HL-60/S4 treated with retinoic acid at 250 ng/mL for 4 days and 3 days (cell line): Measurements from ENCODE around the gene PDGFB.

ENCODE experiments used
- in situ Hi-C: fragments of 300-500 bp; cut with MboI; formaldehyde crosslinking; loops from 2 replicates; pipeline ENCODE4 v1.7.0; 2022; ENCODE audit warnings: low sequenced_read_pairs

PDGFB gene

DNA sequence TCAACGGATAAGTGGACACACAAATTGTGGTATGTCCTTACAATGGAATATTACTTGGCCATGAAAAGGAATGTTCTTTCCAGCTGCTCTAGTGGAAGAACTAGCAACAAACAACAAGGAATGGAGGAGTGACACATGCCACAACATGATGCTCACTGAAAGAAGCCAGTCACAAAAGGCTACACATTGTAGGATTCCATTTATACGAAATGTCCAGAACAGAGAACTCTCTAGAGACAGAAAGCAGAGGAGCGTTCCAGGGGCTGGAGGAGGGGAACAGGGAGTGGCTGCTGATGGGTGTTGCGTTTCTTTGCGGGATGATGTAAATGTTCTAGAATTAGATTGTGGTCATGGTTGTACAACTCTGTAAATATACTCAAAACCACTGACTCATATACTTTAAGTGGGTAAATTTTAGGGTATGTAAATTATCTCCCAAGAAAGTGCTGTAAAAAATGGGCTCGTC lies 32.4 kb upstream of the PDGFB start:
- in situ Hi-C loops = no loop called here

DNA sequence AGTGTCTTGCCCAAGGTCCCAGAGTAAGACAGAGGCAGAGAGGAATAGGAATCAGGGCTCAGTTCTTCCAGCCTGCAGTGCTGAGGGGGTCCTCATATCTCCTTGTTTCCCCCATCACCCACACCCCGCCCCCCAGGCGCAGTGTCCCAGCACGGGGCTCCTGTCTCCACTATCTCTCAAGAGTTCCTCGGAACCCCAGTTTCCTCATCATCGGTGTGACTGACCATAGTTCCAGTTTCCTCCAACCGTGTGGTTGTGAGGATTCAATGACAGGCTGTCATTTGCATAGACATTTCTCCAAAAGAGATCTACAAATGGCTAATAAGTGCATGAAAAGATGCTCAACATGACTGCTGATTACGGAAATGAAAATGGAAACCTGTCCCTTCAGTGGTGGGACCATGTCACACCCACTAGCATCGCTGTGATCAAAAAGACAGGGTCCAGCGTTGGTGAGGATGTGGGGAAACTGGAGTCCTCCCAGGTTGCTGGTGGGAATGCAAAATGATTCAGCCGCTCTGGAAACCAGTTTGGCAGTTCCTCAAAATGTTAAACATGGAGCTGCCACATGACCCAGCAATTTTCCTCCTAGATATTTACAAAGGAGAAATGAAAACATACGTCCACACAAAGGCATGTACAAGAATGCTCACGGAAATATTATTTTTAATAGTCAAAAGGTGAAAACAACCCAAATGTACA lies 31.8 kb upstream of the PDGFB start:
- in situ Hi-C loops = no loop called here

DNA sequence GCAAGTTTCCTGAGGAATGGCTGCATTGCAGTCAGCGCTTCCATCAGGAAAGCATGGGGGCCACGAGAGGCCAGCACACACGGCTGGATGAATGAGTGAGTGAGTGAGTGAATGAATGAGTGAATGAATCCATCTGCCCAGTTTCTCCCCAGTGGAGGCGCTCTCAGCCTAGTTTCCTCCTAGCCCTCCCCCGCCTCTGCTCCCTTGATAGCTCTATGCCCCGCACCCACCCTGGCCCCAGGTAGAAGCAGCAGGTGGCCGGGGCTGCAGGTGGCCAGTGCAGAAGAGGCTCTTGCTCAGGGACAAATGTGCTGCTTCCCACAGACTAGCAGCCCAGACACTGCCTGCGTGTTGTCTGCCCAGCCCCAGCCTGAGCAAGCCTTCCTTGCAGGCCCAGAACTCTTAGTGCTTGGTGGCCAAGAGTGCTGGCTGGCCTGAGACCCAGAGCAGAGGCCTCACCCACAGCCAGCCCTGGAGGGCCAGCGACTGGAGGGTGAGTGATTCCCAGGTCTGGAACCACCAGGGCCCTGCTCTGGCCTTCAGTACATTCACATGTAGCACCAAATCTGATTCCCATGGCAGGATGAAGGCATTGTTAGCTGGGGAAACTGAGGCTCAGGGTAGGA lies 31.1 kb upstream of the PDGFB start:
- in situ Hi-C loops = no loop called here

DNA sequence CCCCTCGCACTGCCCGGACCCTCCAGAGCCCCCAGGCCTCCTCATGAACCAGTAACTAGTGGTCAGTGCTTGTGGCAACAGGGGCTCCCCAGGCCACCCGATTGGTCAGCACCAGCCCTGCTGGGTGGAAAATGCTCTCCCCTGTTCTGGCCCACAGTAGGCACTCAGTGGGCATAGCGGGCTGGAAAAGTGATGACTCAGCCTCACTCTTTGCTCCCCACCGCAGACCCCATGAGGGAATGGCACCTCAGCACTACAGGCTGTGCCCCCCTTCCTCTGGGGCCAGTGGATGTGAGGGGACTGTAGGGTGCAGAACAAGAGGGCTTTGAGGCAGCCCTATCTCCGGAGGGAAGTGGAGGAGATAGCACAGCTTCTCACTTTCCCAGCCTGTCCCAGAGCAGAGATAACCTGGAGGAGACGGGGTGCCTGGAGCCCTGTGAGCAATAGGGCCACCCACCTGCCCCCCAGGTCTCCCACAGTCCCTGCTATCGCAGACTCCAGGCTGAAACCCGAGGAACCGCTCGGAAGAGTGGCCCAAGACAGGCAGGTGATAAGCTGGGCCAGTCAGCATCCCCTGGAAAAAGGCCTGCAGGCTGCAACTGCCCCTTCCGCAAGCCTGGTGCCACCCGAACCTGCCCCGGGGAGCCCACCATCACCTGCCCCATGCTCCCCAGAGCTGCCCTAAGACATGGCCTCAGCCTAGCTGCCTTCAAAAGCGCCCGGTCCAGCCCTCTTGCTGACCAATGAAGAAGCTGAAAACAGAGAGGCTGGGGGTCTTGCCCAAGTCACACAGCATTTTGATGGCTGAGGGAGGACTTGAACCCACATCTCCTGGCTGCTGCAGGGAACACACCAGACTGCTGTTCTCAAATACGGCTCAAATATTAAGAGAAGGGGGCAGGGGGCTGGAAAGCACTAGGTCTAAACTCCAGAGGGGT lies 29.4 kb upstream of the PDGFB start:
- in situ Hi-C loops = no loop called here

DNA sequence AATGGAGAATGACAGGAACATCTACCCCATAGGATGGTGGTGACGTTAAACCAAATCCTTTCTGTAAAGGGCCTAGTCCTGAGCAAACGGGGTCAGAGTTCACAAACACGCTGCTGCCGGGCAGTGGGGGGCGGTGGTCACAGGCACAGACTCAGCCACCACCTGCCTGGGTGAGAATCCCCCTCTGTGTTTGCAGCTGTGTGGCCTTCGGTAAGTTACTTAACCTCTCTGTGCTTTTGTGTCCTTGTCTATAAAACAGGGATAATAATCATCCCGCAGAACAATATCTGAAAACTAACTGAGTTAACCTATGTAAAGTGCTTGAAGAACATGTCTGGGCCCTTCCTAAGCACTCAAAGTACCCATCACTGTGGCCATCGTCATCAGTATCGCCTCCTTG lies 26.0 kb upstream of the PDGFB start:
- in situ Hi-C loops = no loop called here

DNA sequence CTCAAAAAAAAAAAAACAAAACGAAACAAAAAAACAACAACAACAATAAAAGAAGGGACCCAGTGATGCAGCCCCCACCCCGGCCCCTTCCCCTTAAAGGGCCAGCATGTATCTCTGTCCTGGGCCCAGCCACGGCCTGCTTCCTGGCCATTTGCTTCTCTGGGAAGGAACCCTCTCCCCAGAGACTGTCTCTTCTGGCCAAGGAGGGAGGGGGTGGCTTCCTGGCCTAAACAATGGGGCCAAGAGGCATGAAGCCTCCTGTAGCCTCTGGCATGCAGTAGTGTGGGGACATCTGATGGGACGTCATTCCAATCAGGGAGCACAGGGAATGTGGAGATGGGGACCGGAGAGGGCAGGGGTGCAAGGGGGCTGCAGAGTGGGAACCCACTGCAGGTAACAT lies 25.5 kb upstream of the PDGFB start:
- in situ Hi-C loops = no loop called here

DNA sequence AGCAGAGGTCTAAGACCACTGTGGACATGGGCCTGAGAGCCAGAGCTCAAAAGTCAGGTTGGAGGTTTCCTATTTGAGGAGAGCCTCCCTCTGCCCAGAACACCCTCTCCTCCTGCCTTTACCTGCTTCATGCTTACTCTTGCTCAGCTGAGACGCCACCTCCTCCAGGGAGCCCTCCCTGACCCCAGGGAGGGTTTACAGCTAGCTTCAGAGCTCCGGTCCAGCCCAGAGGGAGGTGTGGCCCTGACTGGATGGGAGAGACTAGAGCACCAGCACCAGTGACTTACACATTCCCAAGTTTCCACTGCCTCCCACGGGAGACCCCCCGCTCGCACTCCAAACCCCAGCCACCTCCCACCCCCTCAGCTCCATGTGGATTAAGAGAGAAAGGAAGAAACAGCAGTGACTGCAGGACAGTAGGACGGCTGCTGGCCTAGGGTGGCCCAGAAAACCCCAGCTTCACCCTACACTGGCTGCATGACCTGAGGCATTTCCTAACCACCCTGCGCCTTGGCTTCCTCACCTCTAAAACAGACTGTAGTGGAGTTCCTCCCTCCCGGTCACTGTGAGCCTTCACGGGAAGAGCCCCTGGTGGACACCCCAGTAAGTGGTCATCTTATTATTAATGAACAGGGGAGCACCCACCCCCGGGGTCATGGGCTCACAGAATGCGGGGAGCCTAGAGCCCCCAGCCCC lies 24.5 kb upstream of the PDGFB start:
- in situ Hi-C loops = no loop called here

DNA sequence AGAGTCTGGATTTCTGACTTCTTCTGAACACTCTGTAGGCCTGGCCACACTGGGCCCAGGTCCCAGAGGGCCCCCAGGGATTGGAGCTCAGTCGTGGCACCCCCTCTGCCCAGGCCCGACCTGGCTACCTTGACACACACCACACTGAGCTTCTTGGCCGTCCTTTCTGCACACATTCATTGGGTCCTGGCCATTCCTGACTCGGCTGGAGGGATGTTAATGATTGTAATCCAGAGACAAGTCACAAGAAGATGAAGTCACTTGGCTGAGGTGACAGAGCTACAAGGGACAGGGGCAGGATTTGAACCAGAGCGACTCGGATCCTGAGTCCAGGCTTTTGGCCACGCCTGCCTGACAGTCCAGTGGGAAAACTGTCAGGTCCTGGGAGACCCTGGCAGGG lies 23.9 kb upstream of the PDGFB start:
- in situ Hi-C loops = no loop called here

DNA sequence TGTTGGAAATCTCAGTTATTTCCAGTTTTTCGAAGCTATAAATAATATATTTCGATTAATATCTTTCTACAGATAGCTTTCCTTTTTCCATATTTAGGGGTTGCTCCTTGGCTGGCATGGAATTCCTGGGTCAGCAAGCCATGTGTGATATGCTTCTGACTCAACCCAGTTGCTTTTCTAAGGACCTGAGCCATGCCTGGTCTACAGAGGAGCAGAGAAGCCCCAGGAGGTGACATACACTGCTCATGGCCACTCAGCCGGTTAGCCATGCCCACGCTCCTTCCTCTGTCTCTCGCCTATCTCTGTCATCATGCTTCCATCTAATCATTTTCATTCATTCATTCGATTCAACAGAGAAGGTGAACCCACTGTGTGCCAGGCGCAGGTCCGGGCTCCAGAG lies 23.2 kb upstream of the PDGFB start:
- in situ Hi-C loops = no loop called here

DNA sequence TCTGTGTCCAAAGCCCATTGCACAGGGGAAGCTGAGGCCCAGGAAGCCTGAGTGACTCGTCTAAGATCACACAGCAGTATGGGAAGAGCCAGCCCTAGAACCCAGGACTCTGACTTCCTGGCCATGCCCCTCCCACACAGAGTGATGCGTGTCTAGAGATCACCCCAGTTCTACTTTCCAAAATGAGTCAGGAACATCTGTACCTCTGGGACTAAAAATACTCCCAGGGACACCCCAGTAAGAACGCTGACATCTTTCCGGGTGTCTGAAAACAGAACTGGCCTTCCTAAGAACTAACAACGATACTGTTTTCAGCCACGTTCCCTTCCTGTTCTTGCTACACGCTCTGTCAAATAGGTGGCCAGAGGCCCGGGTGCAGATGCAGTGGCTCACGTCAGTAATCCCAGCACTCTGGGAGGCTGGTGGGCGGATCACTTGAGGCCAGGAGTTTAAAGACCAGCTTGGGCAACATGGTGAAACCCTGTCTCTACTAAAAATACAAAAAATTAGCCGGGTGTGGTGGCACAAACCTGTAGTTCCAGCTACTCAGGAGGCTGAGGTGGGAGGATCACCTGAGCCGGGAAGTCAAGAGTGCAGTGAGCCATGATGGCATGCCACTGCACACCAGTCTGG lies 21.7 kb upstream of the PDGFB start:
- in situ Hi-C loops = no loop called here

DNA sequence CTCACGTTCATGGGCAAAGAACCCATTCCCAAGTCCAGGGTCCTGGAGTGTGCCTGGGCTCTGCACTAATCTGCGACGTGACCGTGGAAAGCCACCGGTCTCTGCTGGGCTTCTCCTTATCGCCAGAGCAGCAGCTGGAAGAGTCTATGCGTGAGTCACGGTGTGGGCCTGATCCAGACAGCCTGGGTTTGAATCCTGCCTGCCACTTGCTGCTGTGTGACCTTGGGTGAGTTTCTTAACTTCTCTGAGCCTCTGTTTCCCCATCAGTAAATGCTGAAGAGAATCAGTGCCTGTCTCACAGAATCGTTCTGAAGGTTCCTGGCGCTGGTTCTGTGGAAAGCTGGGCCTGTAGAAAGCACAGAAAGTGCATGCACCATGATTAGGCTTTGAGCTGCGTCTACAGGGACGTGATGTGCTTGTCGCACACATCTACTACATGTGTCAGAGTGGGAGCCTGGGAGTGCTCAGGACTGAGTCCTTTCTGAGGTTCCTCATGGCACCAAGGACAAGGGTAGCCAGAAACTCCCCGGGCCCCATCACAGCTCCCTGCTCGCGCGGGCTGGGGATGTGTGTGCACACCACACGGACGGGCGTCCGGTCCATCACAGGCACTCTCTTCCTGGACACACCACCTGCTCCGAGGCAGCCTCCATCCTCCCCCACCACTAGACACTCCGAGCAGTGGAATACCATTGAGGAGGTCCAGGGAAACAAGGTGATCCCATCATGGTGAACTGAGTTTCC lies 20.5 kb upstream of the PDGFB start:
- in situ Hi-C loops = no loop called here

DNA sequence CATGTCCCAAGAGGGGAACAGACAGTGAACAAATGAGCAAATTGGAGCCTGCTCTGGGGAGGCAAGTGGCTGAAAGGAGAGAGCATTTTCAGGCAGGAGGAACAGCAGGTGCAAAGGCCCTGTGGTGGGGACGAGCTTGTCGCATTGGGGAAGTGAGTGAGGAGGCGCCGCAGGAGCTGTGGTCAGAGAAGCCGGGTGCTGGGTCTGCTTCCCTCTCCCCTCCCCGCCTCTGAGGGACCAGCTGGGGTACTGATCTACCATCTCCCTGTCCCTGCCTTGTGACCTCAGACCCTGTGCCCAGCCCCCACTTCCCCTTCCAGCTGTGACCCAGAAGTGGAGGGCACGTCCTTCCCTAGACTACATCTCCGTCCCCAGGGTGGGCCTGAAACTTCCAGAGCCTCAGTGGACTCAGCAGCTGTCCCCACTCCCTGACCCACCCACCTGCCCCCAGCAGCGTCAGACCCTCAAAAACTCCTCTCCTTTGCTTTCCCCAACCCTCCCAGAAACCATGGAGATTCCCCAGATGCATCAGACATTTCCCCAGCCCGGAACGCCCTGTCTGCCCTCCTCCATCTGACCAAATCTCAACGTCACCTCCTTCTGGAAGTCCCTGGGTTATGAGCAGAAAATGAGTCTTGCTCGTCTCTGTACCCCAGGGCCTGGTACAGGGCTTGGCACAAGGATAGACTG lies 19.7 kb upstream of the PDGFB start:
- in situ Hi-C loops = no loop called here

DNA sequence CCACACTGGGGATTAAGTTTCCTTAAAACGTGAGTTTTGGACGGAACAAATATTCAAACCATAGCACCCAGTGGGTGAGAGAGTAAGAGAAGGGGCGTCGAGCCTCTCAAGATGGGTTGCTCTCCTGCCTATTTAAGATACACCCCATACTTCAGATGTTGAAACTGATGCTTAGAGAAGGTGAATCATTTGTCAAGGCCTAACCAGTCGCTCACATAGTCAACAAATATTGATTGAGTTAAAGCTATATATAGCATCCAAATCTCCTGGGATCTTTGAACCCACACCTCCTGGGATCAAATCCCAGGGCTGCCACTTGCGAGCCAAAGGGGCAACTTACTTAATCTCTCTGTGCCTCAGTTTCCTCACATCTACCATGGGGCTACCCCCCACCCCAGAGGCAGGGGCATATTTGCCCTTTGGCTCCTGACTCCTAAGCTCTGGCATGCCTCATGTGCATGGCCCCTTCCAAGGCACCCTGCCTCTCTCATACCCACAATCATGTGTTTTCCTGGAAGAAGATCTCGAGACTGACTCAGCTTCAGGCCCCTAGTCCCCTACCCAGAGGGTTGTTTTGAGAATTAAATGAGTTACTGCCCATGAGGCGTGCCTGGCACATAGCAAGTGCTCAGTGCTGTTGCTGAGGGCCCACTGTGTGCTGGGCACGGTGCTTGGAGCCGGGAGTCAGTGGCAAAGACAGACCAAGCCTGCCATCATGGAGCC lies 19.0 kb upstream of the PDGFB start:
- in situ Hi-C loops = no loop called here

DNA sequence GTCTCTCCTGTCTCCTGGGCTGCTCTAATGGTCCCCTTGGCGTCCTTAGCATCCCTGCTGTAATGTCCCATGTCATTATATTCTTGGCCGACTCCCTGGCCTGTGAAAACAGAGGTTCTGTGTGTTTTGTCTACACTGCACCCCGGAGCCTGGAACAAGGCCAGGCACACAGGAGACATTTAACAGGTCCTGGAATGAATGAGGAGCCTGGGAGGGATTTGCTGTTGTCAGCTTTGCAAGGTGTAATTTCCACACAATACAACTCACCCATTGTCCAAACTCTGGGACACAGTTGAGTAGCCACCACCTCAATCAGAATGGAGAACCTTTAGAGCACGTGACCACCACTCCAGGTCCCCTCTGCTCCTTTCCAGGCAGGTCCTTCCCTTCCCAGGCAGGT lies 14.9 kb upstream of the PDGFB start:
- in situ Hi-C loops = no loop called here

DNA sequence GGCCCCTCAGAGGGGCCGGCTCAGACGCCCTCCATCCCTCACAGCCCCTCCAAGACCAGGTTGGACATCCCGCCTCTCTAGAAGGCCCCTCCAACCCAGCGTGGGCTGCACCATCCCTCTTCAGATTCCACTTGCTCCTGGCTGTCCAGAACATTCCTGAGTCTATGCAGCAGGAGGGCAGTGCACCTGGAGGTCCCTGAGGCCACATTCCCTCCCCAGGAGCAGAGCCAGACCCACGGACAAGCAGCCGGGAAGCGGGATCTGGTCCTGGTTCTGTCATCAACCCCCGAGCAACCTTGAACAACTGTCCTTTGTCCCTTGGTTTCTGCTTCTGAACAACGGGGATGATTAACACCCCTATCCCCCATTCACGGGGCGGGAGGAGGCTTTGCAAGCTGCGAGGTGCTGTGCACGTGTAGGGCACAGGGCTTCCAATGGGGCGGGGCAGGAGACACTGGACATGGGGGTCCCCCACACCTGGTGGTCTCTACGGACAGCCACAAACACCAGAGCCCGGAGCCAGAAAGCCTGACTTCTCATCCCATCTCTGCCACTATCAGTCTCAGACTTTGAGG lies 13.2 kb upstream of the PDGFB start:
- in situ Hi-C loops = no loop called here

DNA sequence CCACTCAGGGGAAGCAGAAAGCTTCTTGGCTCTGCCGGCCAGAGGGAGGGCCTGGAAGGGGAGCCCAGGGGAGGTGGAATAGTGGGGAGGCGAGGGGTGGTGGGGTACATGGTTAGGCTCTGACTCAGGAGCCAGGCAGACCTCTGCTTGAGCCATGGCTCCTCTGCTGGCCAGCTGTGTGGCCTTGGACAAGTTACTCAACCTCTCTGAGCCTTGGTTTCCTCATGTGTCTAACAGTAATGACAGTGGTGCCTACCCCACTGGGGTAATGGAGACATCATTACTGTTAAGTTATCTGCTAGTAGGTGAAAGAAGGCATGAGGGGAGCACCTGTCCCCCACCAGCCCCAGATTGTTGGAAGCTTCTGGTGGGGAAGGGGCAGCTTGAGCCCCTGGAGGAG lies 12.2 kb upstream of the PDGFB start:
- in situ Hi-C loops = no loop called here

DNA sequence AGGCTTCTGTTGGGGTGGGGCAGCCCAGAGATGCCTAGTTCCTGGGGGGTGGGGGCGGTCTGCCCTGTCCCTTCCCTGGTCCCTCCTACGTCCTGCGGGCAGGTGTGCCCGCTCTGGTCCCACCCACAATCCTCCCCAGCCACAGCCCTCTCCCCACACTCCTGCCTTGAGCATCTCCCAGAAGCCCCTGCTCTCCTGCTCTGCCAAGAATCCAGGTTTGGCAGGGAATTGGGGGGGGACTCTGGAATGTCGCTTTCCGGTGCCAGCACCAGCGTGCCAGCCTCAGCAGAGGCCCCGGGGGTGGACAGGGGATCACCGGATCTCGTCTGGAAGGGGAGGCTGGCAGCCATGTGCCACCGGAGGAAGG lies 11.4 kb upstream of the PDGFB start:
- in situ Hi-C loops = no loop called here

DNA sequence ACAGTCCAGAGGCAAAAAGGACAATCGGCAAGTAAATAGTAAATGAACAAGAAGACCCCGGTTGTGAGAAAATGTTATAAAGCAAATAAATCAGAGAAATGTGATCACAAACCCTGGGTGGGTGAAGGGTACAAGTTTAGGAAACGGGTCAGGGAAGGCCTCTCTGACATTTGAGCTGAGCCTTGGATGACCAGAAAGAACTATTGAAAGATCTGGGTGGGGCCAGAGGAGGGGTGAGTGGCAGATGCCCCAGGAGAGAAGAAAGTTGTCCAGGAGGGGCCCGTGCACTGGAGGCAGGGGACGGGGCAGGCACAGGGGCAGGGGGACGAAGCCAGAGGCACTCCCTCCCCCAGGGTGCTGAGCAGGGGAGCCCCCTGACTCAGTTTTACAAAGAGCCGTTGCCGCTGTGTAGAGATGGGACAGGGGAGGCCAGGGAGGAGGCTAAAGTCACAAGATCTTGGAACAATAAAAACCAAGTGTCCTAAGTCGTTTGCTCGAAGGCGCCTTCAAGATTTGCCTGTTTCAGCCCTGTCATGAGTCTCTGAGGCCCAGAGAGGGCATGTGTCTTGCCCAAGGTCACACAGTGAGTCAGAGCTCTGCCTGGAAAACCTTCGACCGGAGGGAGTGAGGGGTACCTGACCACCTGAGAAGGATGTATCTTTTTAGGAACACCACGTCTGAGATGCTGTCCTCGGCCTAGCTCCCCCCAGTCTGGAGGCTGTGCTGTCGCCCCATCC lies 10.8 kb upstream of the PDGFB start:
- in situ Hi-C loops = no loop called here
